Liver (tissue), 3 donors: ENCODE results near the gene KCNN1.

ENCODE experiments used
- GABPA ChIP-seq, 2 donors: IDR thresholded peaks in 1 of 2; conservative IDR thresholded peaks in 1 of 2; 2 replicates each; pipeline ENCODE4 v1.6.1; 2016; ENCODE audit warnings: antibody characterized with exemption in 2 of 2, mild to moderate bottlenecking in 1 of 2, moderate library complexity in 1 of 2
- HNF4A ChIP-seq, 2 donors: conservative IDR thresholded peaks; 2 replicates each; pipeline ENCODE4 v1.6.1; 2016; ENCODE audit warnings: antibody characterized with exemption in 2 of 2, mild to moderate bottlenecking in 2 of 2
- JUND ChIP-seq, 2 donors: IDR thresholded peaks; 2 replicates each; pipeline ENCODE4 v1.6.1; 2016; ENCODE audit warnings: antibody characterized with exemption in 2 of 2
- RAD21 ChIP-seq, 2 donors: IDR thresholded peaks; 2 replicates each; pipeline ENCODE4 v1.6.1; 2016; ENCODE audit warnings: antibody characterized with exemption in 2 of 2, mild to moderate bottlenecking in 2 of 2
- RXRA ChIP-seq, 2 donors: IDR thresholded peaks; 2 replicates each; pipeline ENCODE4 v1.6.1; 2017 to 2018; ENCODE audit warnings: antibody characterized with exemption in 2 of 2, mild to moderate bottlenecking in 1 of 2
- SP1 ChIP-seq: IDR thresholded peaks from 2 replicates; pipeline ENCODE4 v1.6.1; 2018; ENCODE audit warnings: antibody characterized with exemption, mild to moderate bottlenecking
- TAF1 ChIP-seq: conservative IDR thresholded peaks from 2 replicates; pipeline ENCODE4 v1.6.1; 2016; ENCODE audit warnings: antibody characterized with exemption, mild to moderate bottlenecking
- YY1 ChIP-seq: IDR thresholded peaks from 2 replicates; pipeline ENCODE4 v1.6.1; 2016; ENCODE audit warnings: antibody characterized with exemption, mild to moderate bottlenecking
- TF ChIP-seq, protein P1 (sequence below): fragments of 150-350 bp; IDR thresholded peaks from 2 replicates; pipeline ENCODE4 v1.5.1; 2017; ENCODE audit warnings: improper control_type of control experiment, low read depth, low read length; ENCODE audit not compliant: missing input control
- TF ChIP-seq, protein P2 (sequence below): IDR thresholded peaks from 2 replicates; pipeline ENCODE4 v1.6.1; 2016; ENCODE audit warnings: antibody characterized with exemption, mild to moderate bottlenecking
- TF ChIP-seq, protein P3 (sequence below): IDR thresholded peaks from 2 replicates; pipeline ENCODE4 v1.6.1; 2016; ENCODE audit warnings: antibody characterized with exemption
- donor health status: healthy.
- donor health status: healthy.

DNA sequence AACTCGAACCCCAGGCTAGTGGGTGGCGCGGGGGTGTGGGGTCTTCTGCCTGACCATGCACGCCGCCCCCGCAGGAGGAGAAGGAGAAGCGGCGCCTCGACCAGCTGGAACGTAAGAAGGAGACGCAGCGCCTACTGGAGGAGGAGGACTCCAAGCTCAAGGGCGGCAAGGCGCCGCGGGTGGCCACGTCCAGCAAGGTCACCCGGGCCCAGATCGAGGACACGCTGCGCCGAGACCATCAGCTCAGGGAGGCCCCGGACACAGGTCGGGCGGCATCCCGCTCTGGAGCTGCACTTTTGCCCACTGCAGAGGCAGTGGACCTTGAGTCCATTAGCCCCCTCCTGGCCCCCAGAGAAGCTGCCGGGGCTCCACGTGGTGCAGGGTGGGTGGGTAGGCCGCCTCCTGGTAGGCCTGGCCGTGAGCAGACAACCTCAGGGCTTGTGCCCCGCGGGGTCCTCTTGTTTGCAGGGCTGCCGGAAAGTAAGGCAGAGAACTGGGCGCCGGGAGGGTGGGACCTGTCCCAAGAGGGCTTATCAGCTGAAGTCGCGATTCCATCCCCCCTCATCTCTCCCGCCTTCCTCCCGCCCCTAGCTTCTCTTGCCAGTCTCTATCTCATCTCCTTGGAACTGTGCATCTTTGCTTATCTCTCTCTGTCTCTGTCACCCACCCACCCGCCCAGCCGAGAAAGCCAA, 24.2 kb upstream of the KCNN1 start:
- TF ChIP-seq, protein P1, sequence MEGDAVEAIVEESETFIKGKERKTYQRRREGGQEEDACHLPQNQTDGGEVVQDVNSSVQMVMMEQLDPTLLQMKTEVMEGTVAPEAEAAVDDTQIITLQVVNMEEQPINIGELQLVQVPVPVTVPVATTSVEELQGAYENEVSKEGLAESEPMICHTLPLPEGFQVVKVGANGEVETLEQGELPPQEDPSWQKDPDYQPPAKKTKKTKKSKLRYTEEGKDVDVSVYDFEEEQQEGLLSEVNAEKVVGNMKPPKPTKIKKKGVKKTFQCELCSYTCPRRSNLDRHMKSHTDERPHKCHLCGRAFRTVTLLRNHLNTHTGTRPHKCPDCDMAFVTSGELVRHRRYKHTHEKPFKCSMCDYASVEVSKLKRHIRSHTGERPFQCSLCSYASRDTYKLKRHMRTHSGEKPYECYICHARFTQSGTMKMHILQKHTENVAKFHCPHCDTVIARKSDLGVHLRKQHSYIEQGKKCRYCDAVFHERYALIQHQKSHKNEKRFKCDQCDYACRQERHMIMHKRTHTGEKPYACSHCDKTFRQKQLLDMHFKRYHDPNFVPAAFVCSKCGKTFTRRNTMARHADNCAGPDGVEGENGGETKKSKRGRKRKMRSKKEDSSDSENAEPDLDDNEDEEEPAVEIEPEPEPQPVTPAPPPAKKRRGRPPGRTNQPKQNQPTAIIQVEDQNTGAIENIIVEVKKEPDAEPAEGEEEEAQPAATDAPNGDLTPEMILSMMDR = no peak
- TF ChIP-seq, protein P2, sequence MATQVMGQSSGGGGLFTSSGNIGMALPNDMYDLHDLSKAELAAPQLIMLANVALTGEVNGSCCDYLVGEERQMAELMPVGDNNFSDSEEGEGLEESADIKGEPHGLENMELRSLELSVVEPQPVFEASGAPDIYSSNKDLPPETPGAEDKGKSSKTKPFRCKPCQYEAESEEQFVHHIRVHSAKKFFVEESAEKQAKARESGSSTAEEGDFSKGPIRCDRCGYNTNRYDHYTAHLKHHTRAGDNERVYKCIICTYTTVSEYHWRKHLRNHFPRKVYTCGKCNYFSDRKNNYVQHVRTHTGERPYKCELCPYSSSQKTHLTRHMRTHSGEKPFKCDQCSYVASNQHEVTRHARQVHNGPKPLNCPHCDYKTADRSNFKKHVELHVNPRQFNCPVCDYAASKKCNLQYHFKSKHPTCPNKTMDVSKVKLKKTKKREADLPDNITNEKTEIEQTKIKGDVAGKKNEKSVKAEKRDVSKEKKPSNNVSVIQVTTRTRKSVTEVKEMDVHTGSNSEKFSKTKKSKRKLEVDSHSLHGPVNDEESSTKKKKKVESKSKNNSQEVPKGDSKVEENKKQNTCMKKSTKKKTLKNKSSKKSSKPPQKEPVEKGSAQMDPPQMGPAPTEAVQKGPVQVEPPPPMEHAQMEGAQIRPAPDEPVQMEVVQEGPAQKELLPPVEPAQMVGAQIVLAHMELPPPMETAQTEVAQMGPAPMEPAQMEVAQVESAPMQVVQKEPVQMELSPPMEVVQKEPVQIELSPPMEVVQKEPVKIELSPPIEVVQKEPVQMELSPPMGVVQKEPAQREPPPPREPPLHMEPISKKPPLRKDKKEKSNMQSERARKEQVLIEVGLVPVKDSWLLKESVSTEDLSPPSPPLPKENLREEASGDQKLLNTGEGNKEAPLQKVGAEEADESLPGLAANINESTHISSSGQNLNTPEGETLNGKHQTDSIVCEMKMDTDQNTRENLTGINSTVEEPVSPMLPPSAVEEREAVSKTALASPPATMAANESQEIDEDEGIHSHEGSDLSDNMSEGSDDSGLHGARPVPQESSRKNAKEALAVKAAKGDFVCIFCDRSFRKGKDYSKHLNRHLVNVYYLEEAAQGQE = no peak
- TF ChIP-seq TAF1 = no peak
- TF ChIP-seq HNF4A (conservative IDR thresholded peaks at IDR 0.05) = no peak
- no peak for TF ChIP-seq SP1
- TF ChIP-seq GABPA (IDR thresholded peaks at IDR 0.05 in 1 of 2, conservative IDR thresholded peaks at IDR 0.05 in 1 of 2) = no peak
- TF ChIP-seq JUND (IDR thresholded peaks at IDR 0.05) = no peak
- TF ChIP-seq, protein P3, sequence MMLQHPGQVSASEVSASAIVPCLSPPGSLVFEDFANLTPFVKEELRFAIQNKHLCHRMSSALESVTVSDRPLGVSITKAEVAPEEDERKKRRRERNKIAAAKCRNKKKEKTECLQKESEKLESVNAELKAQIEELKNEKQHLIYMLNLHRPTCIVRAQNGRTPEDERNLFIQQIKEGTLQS = no peak
- TF ChIP-seq RXRA (IDR thresholded peaks at IDR 0.05) = no peak
- TF ChIP-seq YY1 = no peak
- no peak for TF ChIP-seq RAD21 (IDR thresholded peaks at IDR 0.05)
